ENCODE measurements around the gene FBH1.

GRCh38 chr10:5968037-5968680, 78.1 kb downstream of the FBH1 start:
- TF ChIP-seq CTCF (IDR thresholded peaks at IDR 0.05) = no peak
- no peak for TF ChIP-seq POLR2A (IDR thresholded peaks at IDR 0.05)
